Hepatocyte (in vitro differentiated cells): Measurements from ENCODE around the gene DCP2.

Source experiments
- CTCF ChIP-seq: fragments of 200-600 bp; sonication (generic); IDR thresholded peaks from 2 replicates; pipeline ENCODE4 v1.5.1; 2016; ENCODE audit warnings: antibody characterized with exemption, mild to moderate bottlenecking; ENCODE audit not compliant: poor library complexity
- EZH2phosphoT487 ChIP-seq: fragments of 200-600 bp; sonication (generic); IDR thresholded peaks from one replicate; pipeline ENCODE4 v1.6.1; 2018; ENCODE audit warnings: antibody characterized with exemption, mild to moderate bottlenecking, low read depth, moderate library complexity; ENCODE audit not compliant: unreplicated experiment, severe bottlenecking

- TF ChIP-seq CTCF (no peak), EZH2phosphoT487 (no peak)
These were observed 75.6 kb downstream of the DCP2 start for GRCh38 chr5:113052041-113052795.
